SK-N-SH treated with all-trans-retinoic acid at 6 μM for 48 hours (cell line): ENCODE results near the gene CDC42BPB.

ENCODE experiments used
- ATAC-seq: fragments of 200-7000 bp; cut with Tn5 transposase; 3 replicates; pipeline ENCODE4 v1.9.1; 2020; ENCODE audit warnings: mild to moderate bottlenecking, moderate library complexity
- ARNTL ChIP-seq: fragments of 450-650 bp; formaldehyde crosslinking; IDR thresholded peaks from 2 replicates; pipeline ENCODE4 v1.5.0; 2020; ENCODE audit warnings: low read depth, mild to moderate bottlenecking, moderate library complexity, borderline replicate concordance
- CREB5 ChIP-seq: fragments of 250-450 bp; sonication (Bioruptor Pico); IDR thresholded peaks from 2 replicates; pipeline ENCODE4 v1.5.1; 2020; ENCODE audit warnings: low read depth, mild to moderate bottlenecking, moderate library complexity
- CSDC2 ChIP-seq: fragments of 250-450 bp; sonication (Bioruptor Pico); IDR thresholded peaks from 2 replicates; pipeline ENCODE4 v1.5.0; 2020; ENCODE audit warnings: mild to moderate bottlenecking, moderate library complexity
- ISL1 ChIP-seq: fragments of 250-450 bp; sonication (Bioruptor Pico); IDR thresholded peaks from 2 replicates; pipeline ENCODE4 v2.1.2; 2022; ENCODE audit warnings: mild to moderate bottlenecking, moderate library complexity
- PATZ1 ChIP-seq: fragments of 250-450 bp; sonication (Bioruptor Pico); IDR thresholded peaks from 2 replicates; pipeline ENCODE4 v1.8.0; 2020; ENCODE audit warnings: mild to moderate bottlenecking, moderate library complexity, borderline replicate concordance
- PPARA ChIP-seq: fragments of 250-450 bp; sonication (Bioruptor Pico); IDR thresholded peaks from 2 replicates; pipeline ENCODE4 v1.5.0; 2020; ENCODE audit warnings: mild to moderate bottlenecking, borderline replicate concordance
- RARB ChIP-seq: fragments of 250-450 bp; sonication (Bioruptor Pico); IDR thresholded peaks from 2 replicates; pipeline ENCODE4 v1.8.0; 2021; ENCODE audit warnings: mild to moderate bottlenecking, moderate library complexity
- TOX ChIP-seq: fragments of 250-450 bp; sonication (Bioruptor Pico); IDR thresholded peaks from 2 replicates; pipeline ENCODE4 v1.8.0; 2021; ENCODE audit warnings: mild to moderate bottlenecking, moderate library complexity, borderline replicate concordance
- ZC3H10 ChIP-seq: fragments of 250-450 bp; sonication (Bioruptor Pico); IDR thresholded peaks from 2 replicates; pipeline ENCODE4 v1.5.1; 2021; ENCODE audit warnings: mild to moderate bottlenecking, moderate library complexity
- ZFP3 ChIP-seq: fragments of 250-450 bp; sonication (Bioruptor Pico); IDR thresholded peaks from 2 replicates; pipeline ENCODE4 v1.5.0; 2020; ENCODE audit warnings: mild to moderate bottlenecking, moderate library complexity
- ZNF565 ChIP-seq: fragments of 450-650 bp; formaldehyde crosslinking; conservative IDR thresholded peaks from 2 replicates; pipeline ENCODE4 v1.5.0; 2020; ENCODE audit warnings: low read depth, mild to moderate bottlenecking, moderate library complexity
- ZNF70 ChIP-seq: fragments of 450-650 bp; formaldehyde crosslinking; IDR thresholded peaks from 2 replicates; pipeline ENCODE4 v1.5.0; 2020; ENCODE audit warnings: mild to moderate bottlenecking, moderate library complexity
- TF ChIP-seq, protein P1 (sequence below): fragments of 250-450 bp; sonication (Bioruptor Pico); IDR thresholded peaks from 2 replicates; pipeline ENCODE4 v1.5.0; 2020; ENCODE audit warnings: mild to moderate bottlenecking, moderate library complexity
- TF ChIP-seq, protein P2 (sequence below): fragments of 250-450 bp; sonication (Bioruptor Pico); IDR thresholded peaks from 2 replicates; pipeline ENCODE4 v1.5.1; 2021; ENCODE audit warnings: mild to moderate bottlenecking, moderate library complexity
- TF ChIP-seq, protein P3 (sequence below): fragments of 250-450 bp; sonication (Bioruptor Pico); IDR thresholded peaks from 2 replicates; pipeline ENCODE4 v1.8.0; 2021; ENCODE audit warnings: low read depth, mild to moderate bottlenecking, moderate library complexity, borderline replicate concordance

CDC42BPB gene

DNA sequence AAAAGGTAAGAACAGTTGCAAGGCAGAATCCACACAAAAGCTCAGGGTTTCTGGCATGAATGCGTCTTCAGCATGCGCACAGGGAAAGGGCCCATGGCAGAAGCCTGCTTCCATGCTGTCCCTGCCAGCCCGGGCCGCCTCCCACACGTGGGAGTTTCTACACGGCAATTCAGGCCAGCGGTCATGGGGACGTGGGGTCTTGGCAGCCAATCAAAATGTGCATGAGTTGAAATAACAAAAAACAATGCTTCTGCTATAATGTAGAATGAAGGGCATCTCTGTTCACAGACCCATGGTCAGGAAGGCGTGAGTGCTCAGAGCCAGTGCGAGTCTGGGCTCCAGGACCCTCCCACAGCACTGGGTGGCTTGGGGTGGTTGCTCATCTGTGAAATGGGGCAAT is 106.3 kb downstream of the CDC42BPB start:
- no peak for ATAC-seq
- no peak for TF ChIP-seq PPARA
- no peak for TF ChIP-seq ARNTL (CRISPR knock-in tag)
- no peak for TF ChIP-seq CSDC2 (CRISPR knock-in tag)
- TF ChIP-seq, protein P1, sequence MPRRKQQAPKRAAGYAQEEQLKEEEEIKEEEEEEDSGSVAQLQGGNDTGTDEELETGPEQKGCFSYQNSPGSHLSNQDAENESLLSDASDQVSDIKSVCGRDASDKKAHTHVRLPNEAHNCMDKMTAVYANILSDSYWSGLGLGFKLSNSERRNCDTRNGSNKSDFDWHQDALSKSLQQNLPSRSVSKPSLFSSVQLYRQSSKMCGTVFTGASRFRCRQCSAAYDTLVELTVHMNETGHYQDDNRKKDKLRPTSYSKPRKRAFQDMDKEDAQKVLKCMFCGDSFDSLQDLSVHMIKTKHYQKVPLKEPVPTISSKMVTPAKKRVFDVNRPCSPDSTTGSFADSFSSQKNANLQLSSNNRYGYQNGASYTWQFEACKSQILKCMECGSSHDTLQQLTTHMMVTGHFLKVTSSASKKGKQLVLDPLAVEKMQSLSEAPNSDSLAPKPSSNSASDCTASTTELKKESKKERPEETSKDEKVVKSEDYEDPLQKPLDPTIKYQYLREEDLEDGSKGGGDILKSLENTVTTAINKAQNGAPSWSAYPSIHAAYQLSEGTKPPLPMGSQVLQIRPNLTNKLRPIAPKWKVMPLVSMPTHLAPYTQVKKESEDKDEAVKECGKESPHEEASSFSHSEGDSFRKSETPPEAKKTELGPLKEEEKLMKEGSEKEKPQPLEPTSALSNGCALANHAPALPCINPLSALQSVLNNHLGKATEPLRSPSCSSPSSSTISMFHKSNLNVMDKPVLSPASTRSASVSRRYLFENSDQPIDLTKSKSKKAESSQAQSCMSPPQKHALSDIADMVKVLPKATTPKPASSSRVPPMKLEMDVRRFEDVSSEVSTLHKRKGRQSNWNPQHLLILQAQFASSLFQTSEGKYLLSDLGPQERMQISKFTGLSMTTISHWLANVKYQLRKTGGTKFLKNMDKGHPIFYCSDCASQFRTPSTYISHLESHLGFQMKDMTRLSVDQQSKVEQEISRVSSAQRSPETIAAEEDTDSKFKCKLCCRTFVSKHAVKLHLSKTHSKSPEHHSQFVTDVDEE = no peak
- no peak for TF ChIP-seq TOX (CRISPR knock-in tag)
- TF ChIP-seq, protein P2, sequence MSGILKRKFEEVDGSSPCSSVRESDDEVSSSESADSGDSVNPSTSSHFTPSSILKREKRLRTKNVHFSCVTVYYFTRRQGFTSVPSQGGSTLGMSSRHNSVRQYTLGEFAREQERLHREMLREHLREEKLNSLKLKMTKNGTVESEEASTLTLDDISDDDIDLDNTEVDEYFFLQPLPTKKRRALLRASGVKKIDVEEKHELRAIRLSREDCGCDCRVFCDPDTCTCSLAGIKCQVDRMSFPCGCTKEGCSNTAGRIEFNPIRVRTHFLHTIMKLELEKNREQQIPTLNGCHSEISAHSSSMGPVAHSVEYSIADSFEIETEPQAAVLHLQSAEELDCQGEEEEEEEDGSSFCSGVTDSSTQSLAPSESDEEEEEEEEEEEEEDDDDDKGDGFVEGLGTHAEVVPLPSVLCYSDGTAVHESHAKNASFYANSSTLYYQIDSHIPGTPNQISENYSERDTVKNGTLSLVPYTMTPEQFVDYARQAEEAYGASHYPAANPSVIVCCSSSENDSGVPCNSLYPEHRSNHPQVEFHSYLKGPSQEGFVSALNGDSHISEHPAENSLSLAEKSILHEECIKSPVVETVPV (CRISPR knock-in tag) = no peak
- no peak for TF ChIP-seq PATZ1 (CRISPR knock-in tag)
- no peak for TF ChIP-seq ZFP3 (CRISPR knock-in tag)
- TF ChIP-seq ZC3H10 (CRISPR knock-in tag) = no peak
- TF ChIP-seq, protein P3, sequence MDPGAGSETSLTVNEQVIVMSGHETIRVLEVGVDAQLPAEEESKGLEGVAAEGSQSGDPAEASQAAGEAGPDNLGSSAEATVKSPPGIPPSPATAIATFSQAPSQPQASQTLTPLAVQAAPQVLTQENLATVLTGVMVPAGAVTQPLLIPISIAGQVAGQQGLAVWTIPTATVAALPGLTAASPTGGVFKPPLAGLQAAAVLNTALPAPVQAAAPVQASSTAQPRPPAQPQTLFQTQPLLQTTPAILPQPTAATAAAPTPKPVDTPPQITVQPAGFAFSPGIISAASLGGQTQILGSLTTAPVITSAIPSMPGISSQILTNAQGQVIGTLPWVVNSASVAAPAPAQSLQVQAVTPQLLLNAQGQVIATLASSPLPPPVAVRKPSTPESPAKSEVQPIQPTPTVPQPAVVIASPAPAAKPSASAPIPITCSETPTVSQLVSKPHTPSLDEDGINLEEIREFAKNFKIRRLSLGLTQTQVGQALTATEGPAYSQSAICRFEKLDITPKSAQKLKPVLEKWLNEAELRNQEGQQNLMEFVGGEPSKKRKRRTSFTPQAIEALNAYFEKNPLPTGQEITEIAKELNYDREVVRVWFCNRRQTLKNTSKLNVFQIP (CRISPR knock-in tag) = no peak
- TF ChIP-seq ZNF70 (CRISPR knock-in tag) = no peak

GRCh38 chr14:102949801-102950451 is 107.4 kb downstream of the CDC42BPB start:
- ATAC-seq = no peak
- TF ChIP-seq ISL1 (CRISPR knock-in tag) (no peak), ZC3H10 (CRISPR knock-in tag) (no peak), RARB (CRISPR knock-in tag) (no peak), ZFP3 (CRISPR knock-in tag) (no peak), ZNF565 (no peak), PPARA (no peak), ZNF70 (CRISPR knock-in tag) (no peak)
- TF ChIP-seq, protein P3 (CRISPR knock-in tag) = no peak

- peak; percentile 32 for ATAC-seq
- no peak for TF ChIP-seq PATZ1 (CRISPR knock-in tag)
- TF ChIP-seq, protein P3 (CRISPR knock-in tag) = no peak
- TF ChIP-seq, protein P2 (CRISPR knock-in tag) = no peak
- TF ChIP-seq ZC3H10 (CRISPR knock-in tag) = no peak
- no peak for TF ChIP-seq CREB5
These were observed 108.1 kb downstream of the CDC42BPB start for GRCh38 chr14:102949062-102949800.
